ENCODE results near the gene SLC8A3. TPM values are rescaled to one million over a fixed set of nuclear protein-coding genes. Genes with fewer than 3 reads are reported as not detected.

SLC8A3 gene
- total RNA-seq, 4 donors from 2014 or later = 0.19 to 1.7 (median 0.90) TPM

- intact Hi-C loops (cut with DNase I) = no loop called here
- Histone ChIP-seq H3K27ac (replicated peaks in 1 of 4) (no peak overlapping the region), H3K27me3 (peaks cover 0 to 15% (median 0%) of the 10 kb centered on the region in 4 donors), H3K4me3 (no peak overlapping the region), H3K4me1 (no peaks in the 10 kb centered on the region), H3K36me3 (no peaks in the 10 kb centered on the region), H3K9me3 (no peaks in the 10 kb centered on the region)
- WGBS = 41% methylated on average over 22 of the region's 22 CpGs
- no peak for DNase-seq (ENCODE audit: extremely low spot score)
- TF ChIP-seq CTCF (IDR thresholded peaks at IDR 0.05) (peak; percentile 28 to 66 (median 33)), POLR2A (IDR thresholded peaks at IDR 0.05; ENCODE audit: low read depth) (no peak), POLR2AphosphoS5 (IDR thresholded peaks at IDR 0.05) (no peak), EP300 (IDR thresholded peaks at IDR 0.05) (no peak)
These were observed 142.8 kb downstream of the SLC8A3 start for GRCh38 chr14:70045844-70046535.

- no peak for DNase-seq (ENCODE audit: extremely low spot score)
- Histone ChIP-seq H3K36me3 (no peaks in the 10 kb centered on the region), H3K9me3 (no peaks in the 10 kb centered on the region), H3K4me1 (no peaks in the 10 kb centered on the region), H3K27me3 (peaks cover 0 to 19% (median 0%) of the 10 kb centered on the region in 4 donors), H3K27ac (replicated peaks in 1 of 4) (no peak overlapping the region), H3K4me3 (no peak overlapping the region)
- TF ChIP-seq CTCF (IDR thresholded peaks at IDR 0.05) (no peak), POLR2AphosphoS5 (IDR thresholded peaks at IDR 0.05) (no peak), EP300 (IDR thresholded peaks at IDR 0.05) (no peak), POLR2A (IDR thresholded peaks at IDR 0.05; ENCODE audit: low read depth) (no peak)
- WGBS = 71% methylated on average over 4 of the region's 4 CpGs
- intact Hi-C loops (cut with DNase I) = no loop called here
These were observed 143.4 kb downstream of the SLC8A3 start for GRCh38 chr14:70045310-70045709.

GRCh38 chr14:70043001-70043400 lies 145.8 kb downstream of the SLC8A3 start:
- no peaks in the 10 kb centered on the region for H3K36me3 ChIP-seq
- no peaks in the 10 kb centered on the region for H3K4me1 ChIP-seq
- no peak overlapping the region for H3K4me3 ChIP-seq
- H3K27me3 ChIP-seq = peaks cover 0 to 19% (median 0%) of the 10 kb centered on the region in 4 donors
- DNase-seq (ENCODE audit: extremely low spot score) = no peak
- H3K9me3 ChIP-seq = no peaks in the 10 kb centered on the region
- TF ChIP-seq CTCF (IDR thresholded peaks at IDR 0.05) (no peak), POLR2AphosphoS5 (IDR thresholded peaks at IDR 0.05) (no peak), POLR2A (IDR thresholded peaks at IDR 0.05; ENCODE audit: low read depth) (no peak), EP300 (IDR thresholded peaks at IDR 0.05) (no peak)
- WGBS = 76% methylated on average over 2 of the region's 2 CpGs
- no peak overlapping the region for H3K27ac ChIP-seq (replicated peaks in 1 of 4)
- intact Hi-C loops (cut with DNase I) = no loop called here

- WGBS = 38% methylated on average over 1 of the region's 1 CpG
- Histone ChIP-seq H3K4me1 (no peaks in the 10 kb centered on the region), H3K27ac (replicated peaks in 1 of 4) (no peak overlapping the region), H3K4me3 (no peak overlapping the region), H3K27me3 (peaks cover 0 to 5% (median 0%) of the 10 kb centered on the region in 4 donors), H3K9me3 (no peaks in the 10 kb centered on the region), H3K36me3 (no peaks in the 10 kb centered on the region)
- TF ChIP-seq POLR2AphosphoS5 (IDR thresholded peaks at IDR 0.05) (no peak), CTCF (IDR thresholded peaks at IDR 0.05) (no peak), POLR2A (IDR thresholded peaks at IDR 0.05; ENCODE audit: low read depth) (no peak), EP300 (IDR thresholded peaks at IDR 0.05) (no peak)
- intact Hi-C loops (cut with DNase I) = no loop called here
- DNase-seq (ENCODE audit: extremely low spot score) = no peak
These were observed 152.1 kb downstream of the SLC8A3 start for GRCh38 chr14:70036665-70037064.

GRCh38 chr14:70034257-70034656 lies 154.5 kb downstream of the SLC8A3 start:
- intact Hi-C loops (cut with DNase I) = no loop called here
- TF ChIP-seq CTCF (IDR thresholded peaks at IDR 0.05) = no peak
- no peak for TF ChIP-seq EP300 (IDR thresholded peaks at IDR 0.05)
- no peak for TF ChIP-seq POLR2AphosphoS5 (IDR thresholded peaks at IDR 0.05)
- TF ChIP-seq POLR2A (IDR thresholded peaks at IDR 0.05; ENCODE audit: low read depth) = no peak
- 87% methylated on average over 3 of the region's 3 CpGs for WGBS
- no peak overlapping the region for H3K4me3 ChIP-seq
- DNase-seq (ENCODE audit: extremely low spot score) = no peak
- H3K36me3 ChIP-seq = no peaks in the 10 kb centered on the region
- H3K27me3 ChIP-seq = no peaks in the 10 kb centered on the region
- no peak overlapping the region for H3K27ac ChIP-seq (replicated peaks in 1 of 4)
- no peaks in the 10 kb centered on the region for H3K9me3 ChIP-seq
- no peaks in the 10 kb centered on the region for H3K4me1 ChIP-seq
